GM12872 (cell line): ENCODE results near the gene GPX3.

Source experiments
- TF ChIP-seq, protein P1 (sequence below): IDR thresholded peaks from 3 replicates; pipeline ENCODE4 v1.5.1; 2011; ENCODE audit warnings: low read depth, mild to moderate bottlenecking, low read length, moderate library complexity; ENCODE audit not compliant: insufficient read depth

GPX3 gene

GRCh38 chr5:150999704-151000442 lies 20.5 kb upstream of the GPX3 start:
- TF ChIP-seq, protein P1, sequence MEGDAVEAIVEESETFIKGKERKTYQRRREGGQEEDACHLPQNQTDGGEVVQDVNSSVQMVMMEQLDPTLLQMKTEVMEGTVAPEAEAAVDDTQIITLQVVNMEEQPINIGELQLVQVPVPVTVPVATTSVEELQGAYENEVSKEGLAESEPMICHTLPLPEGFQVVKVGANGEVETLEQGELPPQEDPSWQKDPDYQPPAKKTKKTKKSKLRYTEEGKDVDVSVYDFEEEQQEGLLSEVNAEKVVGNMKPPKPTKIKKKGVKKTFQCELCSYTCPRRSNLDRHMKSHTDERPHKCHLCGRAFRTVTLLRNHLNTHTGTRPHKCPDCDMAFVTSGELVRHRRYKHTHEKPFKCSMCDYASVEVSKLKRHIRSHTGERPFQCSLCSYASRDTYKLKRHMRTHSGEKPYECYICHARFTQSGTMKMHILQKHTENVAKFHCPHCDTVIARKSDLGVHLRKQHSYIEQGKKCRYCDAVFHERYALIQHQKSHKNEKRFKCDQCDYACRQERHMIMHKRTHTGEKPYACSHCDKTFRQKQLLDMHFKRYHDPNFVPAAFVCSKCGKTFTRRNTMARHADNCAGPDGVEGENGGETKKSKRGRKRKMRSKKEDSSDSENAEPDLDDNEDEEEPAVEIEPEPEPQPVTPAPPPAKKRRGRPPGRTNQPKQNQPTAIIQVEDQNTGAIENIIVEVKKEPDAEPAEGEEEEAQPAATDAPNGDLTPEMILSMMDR, result no peak

GRCh38 chr5:151001436-151001835 lies 19.0 kb upstream of the GPX3 start:
- TF ChIP-seq, protein P1, result no peak

DNA sequence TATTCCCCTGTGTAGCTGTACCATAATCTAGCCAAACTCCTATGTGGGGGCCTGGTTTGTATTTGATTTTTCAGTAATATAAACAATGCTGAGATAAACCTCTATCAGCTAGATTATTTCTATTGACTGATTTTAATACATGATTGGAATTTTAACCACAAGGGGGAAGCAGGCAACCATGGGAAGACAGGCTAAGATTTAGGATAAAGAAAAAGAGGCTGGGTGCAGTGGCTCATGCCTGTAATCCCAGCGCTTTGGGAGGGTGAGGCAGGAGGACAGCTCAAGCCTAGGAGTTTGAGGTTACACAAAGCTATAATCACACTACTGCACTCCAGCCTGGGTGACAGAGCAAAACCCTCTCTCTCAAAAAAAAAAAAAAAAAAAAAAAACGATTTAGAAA lies 18.1 kb upstream of the GPX3 start:
- TF ChIP-seq, protein P1, result no peak

GRCh38 chr5:151002681-151003502 lies 17.5 kb upstream of the GPX3 start:
- TF ChIP-seq, protein P1, result no peak

- TF ChIP-seq, protein P1, result no peak
Measured at GRCh38 chr5:151003503-151003860, 16.9 kb upstream of the GPX3 start.

GRCh38 chr5:151004499-151004898 lies 15.9 kb upstream of the GPX3 start:
- TF ChIP-seq, protein P1, result no peak

DNA sequence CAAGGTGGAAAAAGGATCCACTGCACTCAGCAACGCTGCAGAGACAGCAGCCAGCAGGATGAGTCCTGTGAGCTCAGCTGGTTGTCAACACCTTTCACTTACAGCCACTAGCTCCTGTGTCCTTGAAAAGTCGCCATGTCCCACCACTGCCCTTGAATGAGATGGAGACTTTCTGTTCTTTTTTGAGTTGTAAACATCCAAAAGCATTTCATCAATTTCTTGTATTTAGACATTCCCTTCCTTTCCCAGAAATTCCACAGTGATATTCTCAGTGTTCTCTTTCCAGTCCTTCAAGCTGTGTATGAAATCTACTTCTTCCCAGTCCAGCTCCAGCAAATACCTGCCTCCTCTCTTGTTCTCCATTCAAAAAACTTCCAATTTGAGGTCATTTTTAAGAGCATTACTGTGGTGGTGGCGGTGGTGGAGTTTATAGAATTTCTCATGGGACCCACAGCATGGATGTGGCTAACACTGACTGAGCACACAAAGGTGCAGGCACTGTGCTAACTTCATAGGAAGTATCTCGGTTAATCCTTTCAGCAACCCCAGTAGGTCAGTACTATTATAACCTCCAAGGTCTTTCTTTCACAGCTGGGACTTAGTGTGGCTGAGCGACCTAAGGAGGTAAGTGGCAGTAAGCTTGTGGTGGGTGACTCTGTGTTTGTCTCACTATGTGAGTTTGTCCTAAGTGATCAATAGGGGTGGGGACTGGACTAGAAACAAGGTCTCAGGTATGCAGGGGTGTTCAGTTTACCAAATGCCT lies 15.0 kb upstream of the GPX3 start:
- TF ChIP-seq, protein P1, result no peak
